Retinal pigment epithelial cell (primary cell): ENCODE measurements around the gene VEPH1.

Source experiments
- DNase-seq: peaks from one replicate; pipeline ENCODE4 v3.0.0-alpha.2; 2010; ENCODE audit warnings: low read depth
- H3K4me3 ChIP-seq: 2 replicates; pipeline ENCODE4 v1.5.1; 2011; ENCODE audit warnings: mild to moderate bottlenecking, low read length, control low read depth, moderate library complexity
- CTCF ChIP-seq: conservative IDR thresholded peaks from 2 replicates; pipeline ENCODE4 v1.5.1; 2011; ENCODE audit warnings: low read depth, low read length, control low read depth, inconsistent platforms

VEPH1 gene

DNA sequence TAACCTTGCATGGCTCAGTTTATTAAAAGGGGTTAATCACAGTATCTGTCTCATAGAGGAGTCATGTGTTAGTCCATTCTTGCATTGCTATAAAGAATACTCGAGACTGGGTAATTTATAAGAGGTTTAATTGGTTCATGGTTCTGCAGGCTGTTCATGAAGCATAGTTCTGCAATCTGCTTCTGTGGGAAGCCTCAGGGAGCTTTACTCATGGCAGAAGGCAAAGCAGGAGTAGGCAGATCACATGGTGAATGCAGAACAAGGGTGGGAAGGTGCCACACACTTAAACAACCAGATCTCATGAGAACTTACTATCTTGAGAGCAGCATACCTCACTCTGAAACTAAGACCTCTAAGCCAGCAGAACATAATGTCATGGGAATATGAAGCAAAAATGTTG, 108.8 kb downstream of the VEPH1 start:
- H3K4me3 ChIP-seq: no peak overlapping the region
- TF ChIP-seq CTCF: no peak
- no peak for DNase-seq

DNA sequence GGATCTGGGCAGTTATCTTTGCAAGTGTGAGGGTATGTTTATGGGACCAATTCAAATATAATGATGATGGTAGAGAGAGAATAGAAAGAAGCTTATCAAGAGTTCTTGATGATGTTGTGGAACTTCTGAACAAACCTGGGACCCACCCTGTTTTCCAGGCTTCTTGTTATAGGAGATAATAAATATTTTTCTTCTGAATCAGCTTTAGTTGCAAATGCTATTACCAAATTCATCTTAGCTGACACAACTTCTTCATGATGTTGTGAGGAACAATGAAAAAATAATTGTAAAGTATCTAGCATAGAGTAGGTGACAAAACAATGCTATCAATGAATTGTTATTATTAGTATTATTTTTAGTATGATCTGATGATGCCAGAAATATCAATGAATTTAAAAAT, 110.1 kb downstream of the VEPH1 start:
- no peak for TF ChIP-seq CTCF

DNA sequence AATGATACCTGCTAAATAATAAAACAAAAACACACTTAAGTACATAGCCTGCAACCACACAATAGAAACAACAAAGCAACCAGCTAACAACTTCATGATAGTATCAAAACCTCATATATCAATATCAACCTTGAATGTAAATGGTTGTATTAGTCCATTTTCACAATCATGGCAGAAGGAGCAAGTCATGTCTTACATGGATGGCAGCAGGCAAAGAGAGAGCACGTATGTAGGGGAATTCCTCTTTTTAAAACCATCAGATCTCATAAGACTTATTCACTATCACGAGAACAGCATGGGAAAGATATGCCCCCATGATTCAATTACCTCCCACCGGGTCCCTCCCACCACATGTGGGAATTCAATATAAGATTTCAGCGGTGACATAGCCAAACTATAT, 111.1 kb downstream of the VEPH1 start:
- no peak for TF ChIP-seq CTCF
- no peak for DNase-seq
- H3K4me3 ChIP-seq: no peak overlapping the region

More for the DNA sequence above, 110.1 kb downstream of the VEPH1 start:
- H3K4me3 ChIP-seq: no peak overlapping the region
- no peak for DNase-seq

GRCh38 chr3:157390713-157391515, 112.3 kb downstream of the VEPH1 start:
- DNase-seq: no peak
- H3K4me3 ChIP-seq: no peak overlapping the region
- no peak for TF ChIP-seq CTCF

DNA sequence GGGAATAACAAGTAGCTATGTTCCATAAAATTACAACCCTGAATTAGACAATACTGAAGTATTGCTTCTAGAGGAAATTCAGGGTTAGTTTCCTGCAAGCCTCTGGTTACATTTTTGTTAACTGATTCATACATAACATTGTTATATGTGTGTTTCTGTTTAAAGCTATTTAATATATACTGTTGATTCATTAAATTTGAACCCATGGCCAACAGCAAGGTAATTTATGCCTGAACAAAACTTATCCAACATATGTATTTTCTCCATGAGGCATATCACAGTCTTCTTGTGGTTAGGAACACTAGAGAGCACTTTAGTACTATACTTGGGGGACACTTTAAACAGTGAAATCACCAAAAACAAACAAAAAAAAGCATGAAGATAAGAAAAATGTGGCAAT, 114.2 kb downstream of the VEPH1 start:
- no peak for TF ChIP-seq CTCF
- DNase-seq: no peak
- no peak overlapping the region for H3K4me3 ChIP-seq

DNA sequence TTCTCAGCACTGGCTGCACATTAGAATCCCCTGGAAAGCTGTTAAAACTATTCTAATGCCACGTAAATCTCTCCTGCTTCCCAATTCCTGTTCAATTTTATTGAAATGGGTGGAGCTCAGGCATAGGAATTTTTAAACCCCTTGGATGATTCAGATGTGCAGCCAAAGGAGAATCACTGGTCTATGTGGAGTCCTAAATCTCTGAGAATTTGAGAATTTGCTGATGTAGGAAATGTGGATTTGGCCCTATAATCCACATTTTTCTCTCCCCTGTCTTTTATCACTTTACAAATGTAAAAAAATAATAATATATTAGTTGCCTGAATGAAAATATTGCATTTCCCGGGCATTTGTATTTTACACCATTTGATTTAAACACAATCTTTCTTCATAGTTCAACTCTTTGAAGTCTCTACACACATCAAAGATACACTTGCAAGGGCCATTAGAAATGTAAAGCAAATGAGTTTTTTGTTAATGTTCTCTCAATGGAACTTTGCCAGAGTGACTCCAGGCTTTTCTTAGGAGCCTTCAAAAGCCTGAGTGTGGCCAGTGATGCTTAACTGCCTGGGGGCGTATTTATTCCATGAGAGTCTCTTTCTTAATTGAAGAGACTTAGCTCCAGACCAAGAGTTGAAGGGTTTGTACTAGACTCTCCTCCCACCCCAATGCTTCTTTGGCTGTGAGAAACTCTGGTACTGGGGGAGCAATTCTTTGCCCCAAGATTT, 115.3 kb downstream of the VEPH1 start:
- no peak overlapping the region for H3K4me3 ChIP-seq
- no peak for DNase-seq
- TF ChIP-seq CTCF: no peak

DNA sequence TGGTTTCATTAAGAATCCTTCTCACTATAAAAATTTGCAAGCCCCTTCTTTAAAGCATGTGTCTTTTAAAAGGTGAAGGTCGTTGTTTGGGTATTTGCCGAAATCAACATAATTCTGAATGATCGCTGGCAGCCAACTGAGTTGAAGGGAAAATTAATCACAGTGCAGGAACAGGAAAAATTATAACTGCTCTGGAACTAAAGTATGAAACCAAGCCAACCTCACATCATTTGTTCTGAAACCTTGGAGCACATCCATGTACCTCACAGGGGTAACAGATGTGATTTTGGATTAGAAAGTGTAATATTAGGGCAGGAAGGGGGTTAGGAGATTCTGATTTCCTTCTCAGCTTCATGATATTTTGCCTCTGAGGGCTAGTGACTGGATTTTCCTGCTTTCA, 118.7 kb downstream of the VEPH1 start:
- TF ChIP-seq CTCF: no peak
- H3K4me3 ChIP-seq: no peak overlapping the region
- DNase-seq: no peak
